Skeletal muscle tissue (tissue), 4 donors: Measurements from ENCODE around the gene DOLK. TPM values are rescaled to one million over a fixed set of nuclear protein-coding genes. Genes with fewer than 3 reads are reported as not detected.
"Not testable (repeated sequence)": the region's sequence is repeated elsewhere in the genome, so short reads cannot be mapped to it uniquely, and the experiment has no call there.

Source experiments
- H3K27ac ChIP-seq: one replicate; pipeline ENCODE4 v1.7.0; 2013; ENCODE audit warnings: mild to moderate bottlenecking, low read depth, low read length, inconsistent platforms
- H3K27me3 ChIP-seq, 3 donors: one replicate each; pipeline ENCODE4 v1.7.0; 2013; ENCODE audit warnings: low read length in 3 of 3; ENCODE audit not compliant: control insufficient read depth in 3 of 3, insufficient read depth in 3 of 3
- H3K36me3 ChIP-seq, 3 donors: one replicate each; pipeline ENCODE4 v1.7.0; 2013; ENCODE audit warnings: low read length in 3 of 3; ENCODE audit not compliant: control insufficient read depth in 3 of 3, insufficient read depth in 3 of 3
- H3K4me1 ChIP-seq, 3 donors: one replicate each; pipeline ENCODE4 v1.7.0; 2013; ENCODE audit warnings: low read length in 3 of 3, mild to moderate bottlenecking in 3 of 3; ENCODE audit not compliant: control insufficient read depth in 3 of 3, insufficient read depth in 3 of 3
- H3K4me3 ChIP-seq, 3 donors: one replicate each; pipeline ENCODE4 v1.7.0; 2013; ENCODE audit warnings: low read length in 3 of 3
- H3K9ac ChIP-seq, 3 donors: one replicate each; pipeline ENCODE4 v1.7.0; 2013; ENCODE audit warnings: low read length in 3 of 3, mild to moderate bottlenecking in 3 of 3, moderate library complexity in 2 of 3, low read depth in 1 of 3
- H3K9me3 ChIP-seq, 3 donors: one replicate each; pipeline ENCODE4 v1.7.0; 2013; ENCODE audit warnings: low read length in 3 of 3; ENCODE audit not compliant: control insufficient read depth in 3 of 3
- total RNA-seq: library from RNA; depleted of rRNA; stranded (reverse); fragments of >200 nt; gene quantifications from one replicate; pipeline ENCODE4 v1.2.3, GENCODE V29; 2014
- donor health status: Osteomylitis.

Gene DOLK
- 11.5 TPM for total RNA-seq

DNA sequence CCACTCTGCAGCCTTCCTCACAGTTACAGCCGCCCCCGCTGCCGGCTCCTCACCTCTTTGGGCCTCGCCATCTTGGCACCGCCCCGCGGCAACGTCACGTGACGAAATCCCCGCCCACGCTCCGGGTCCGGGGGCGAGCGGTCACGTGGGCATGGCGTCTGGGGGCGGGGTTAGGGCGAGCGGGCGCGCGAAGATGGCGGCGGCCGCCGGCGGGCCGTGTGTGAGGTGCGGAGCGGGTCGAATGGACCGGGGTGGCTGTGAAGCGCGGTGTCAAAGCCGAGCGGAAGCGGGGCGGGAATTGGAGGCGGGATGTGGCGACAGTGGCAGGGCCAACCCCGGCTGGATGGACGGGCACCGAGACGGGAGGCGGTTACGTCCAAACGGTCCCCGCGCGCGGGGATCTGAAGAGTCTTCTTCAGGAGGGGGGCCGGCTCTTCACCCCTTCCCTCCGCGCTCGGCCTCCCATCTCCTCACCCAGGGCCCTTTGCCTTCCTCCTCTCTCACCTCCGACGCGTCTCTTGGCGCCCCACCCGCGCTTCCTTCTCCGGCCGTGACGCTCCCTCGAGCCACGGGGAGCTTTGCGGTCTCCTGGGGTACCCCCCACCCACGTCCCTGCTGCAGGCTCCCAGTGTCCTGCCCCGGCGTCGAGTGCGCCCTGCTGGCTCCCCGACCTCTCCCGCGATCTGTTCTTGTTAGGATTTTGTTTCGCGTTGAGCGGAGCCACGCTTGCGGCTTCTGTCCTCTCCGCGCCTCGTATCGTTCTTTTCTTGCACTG is at the start of gene DOLK, which contains the start of gene NUP188:
TSS of gene DOLK (minus strand) at position 77 of the 775 bp plus-strand sequence. CDS start 300 bp downstream, outside the sequence.
TSS of gene NUP188 (plus strand) at position 173 of the 775 bp plus-strand sequence. CDS start at position 194, 21 bp downstream.
- Histone ChIP-seq H3K9ac (peak within 1 kb of the TSS; percentile 87 to 95 (median 94)), H3K27ac (peak within 1 kb of the TSS; percentile 89), H3K4me3 (peak within 1 kb of the TSS; percentile 88 to 97 (median 94)), H3K4me1 (peaks cover 14 to 33% (median 22%) of the 10 kb centered on the region in 3 donors), H3K36me3 (peaks cover 9 to 11% (median 11%) of the 10 kb centered on the region in 3 donors), H3K9me3 (no peaks in the 10 kb centered on the region), H3K27me3 (no peaks in the 10 kb centered on the region)

DNA sequence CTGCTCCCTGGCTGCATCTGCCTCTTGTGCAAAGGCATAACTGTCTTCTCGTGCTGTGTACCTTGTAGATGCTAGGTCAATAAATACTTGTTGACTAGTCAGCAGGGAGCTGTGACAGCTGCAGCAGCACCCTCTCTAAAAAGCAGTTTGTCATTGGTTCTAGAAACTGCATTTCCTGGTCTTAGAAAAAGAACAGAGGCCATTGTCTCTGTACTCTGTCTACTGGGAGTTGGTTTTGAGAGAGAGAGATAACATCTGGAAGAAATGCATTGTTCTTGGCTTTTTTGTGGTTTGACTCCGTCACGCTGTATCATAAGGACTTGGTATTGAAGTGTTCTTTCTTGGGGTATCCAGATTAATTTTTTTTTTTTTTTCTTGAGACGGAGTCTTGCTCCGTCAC is 48.4 kb upstream of the DOLK start:
- Histone ChIP-seq H3K36me3 (peaks cover 57 to 68% (median 64%) of the 10 kb centered on the region in 3 donors), H3K4me1 (no peaks in the 10 kb centered on the region), H3K4me3 (no peak overlapping the region), H3K9ac (no peak overlapping the region), H3K27me3 (no peaks in the 10 kb centered on the region), H3K27ac (no peak overlapping the region), H3K9me3 (no peaks in the 10 kb centered on the region)

DNA sequence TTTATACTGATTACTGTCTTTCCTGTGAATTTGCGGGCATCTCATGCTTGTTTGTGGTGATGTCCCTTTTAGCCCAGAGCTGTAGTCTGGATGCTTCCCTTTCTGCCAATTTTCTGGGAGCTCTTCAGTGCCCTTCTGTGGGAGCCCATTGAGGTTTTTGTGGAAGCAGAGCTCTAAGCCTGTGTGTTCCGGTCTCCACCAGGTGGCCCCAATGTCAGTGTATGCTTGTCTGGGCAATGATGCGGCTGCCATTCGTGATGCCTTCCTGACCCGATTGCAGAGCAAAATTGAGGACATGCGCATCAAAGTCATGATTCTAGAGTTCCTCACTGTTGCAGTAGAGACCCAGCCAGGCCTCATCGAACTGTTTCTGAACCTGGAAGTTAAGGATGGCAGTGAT is 45.6 kb upstream of the DOLK start:
- H3K4me3 ChIP-seq = no peak overlapping the region
- peaks cover 41 to 59% (median 52%) of the 10 kb centered on the region in 3 donors for H3K36me3 ChIP-seq
- H3K4me1 ChIP-seq = peaks cover 2 to 5% (median 2%) of the 10 kb centered on the region in 3 donors
- H3K27ac ChIP-seq = no peak overlapping the region
- no peaks in the 10 kb centered on the region for H3K27me3 ChIP-seq
- no peak overlapping the region for H3K9ac ChIP-seq
- no peaks in the 10 kb centered on the region for H3K9me3 ChIP-seq

DNA sequence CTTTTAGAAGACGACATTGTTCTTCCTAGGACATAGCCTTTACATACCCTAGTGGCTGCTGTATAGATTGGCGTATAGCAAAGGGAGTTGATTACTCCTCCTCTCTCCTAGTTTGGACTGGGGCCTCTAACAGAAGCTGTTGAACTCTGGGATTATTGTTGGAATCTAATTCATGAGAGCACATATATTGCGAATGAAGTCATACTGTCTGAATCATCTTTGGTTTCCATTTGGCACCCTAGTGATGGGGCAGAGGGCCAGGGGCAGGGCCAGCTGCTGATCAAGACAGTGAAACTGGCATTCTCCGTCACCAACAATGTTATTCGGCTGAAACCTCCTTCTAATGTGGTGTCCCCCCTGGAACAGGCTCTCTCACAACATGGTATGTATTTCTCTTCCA is 40.4 kb upstream of the DOLK start:
- peak overlapping the region in 2 of 3 donors; percentile 8 to 12 for H3K4me3 ChIP-seq
- peaks cover 10 to 18% (median 11%) of the 10 kb centered on the region in 3 donors for H3K4me1 ChIP-seq
- H3K27ac ChIP-seq = peak overlapping the region; percentile 90
- H3K9ac ChIP-seq = peak overlapping the region in 1 of 3 donors; percentile 63
- H3K36me3 ChIP-seq = peaks cover 20 to 47% (median 47%) of the 10 kb centered on the region in 3 donors
- H3K27me3 ChIP-seq = no peaks in the 10 kb centered on the region
- no peaks in the 10 kb centered on the region for H3K9me3 ChIP-seq

DNA sequence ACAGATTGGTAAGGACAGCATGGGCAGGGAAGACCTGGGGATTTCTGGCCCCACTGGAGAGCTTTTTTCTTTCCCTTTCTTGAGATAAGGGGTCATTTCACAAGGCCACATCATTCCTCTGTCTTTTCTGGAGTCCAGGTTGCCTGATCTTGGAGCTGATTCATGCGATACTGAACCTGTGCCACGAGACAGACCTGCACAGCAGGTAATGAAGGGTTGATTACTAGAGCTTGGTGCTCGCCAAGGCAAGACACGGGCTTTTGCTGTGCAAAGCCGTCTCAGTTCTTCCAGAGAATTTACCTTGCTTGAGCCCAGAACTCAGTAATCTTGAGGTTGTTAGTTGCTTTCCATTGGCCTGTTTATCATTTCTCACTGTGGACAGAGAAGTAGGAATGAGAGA is 39.3 kb upstream of the DOLK start:
- H3K27ac ChIP-seq = no peak overlapping the region
- H3K9me3 ChIP-seq = no peaks in the 10 kb centered on the region
- no peak overlapping the region for H3K4me3 ChIP-seq
- H3K9ac ChIP-seq = no peak overlapping the region
- H3K4me1 ChIP-seq = peaks cover 10 to 18% (median 11%) of the 10 kb centered on the region in 3 donors
- no peaks in the 10 kb centered on the region for H3K27me3 ChIP-seq
- H3K36me3 ChIP-seq = peaks cover 25 to 50% (median 47%) of the 10 kb centered on the region in 3 donors

DNA sequence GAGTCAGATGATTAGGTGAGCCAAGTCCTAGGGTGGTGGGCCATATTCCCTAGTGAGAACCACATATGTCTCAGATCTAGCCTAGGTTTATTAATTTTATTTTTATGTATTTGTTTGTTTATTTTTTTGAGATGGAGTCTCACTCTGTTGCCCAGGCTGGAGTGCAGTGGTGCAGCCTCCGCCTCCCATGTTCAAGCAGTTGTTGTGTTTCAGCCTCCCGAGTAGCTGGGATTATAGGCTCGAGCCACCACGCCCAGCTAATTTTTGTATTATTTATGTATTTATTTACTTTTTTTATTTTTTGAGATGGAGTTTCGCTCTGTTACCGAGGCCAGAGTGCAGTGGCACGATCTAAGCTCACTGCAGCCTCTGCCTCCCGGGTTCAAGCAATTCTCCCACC is 36.1 kb upstream of the DOLK start:
- Histone ChIP-seq H3K36me3 (peaks cover 31 to 64% (median 62%) of the 10 kb centered on the region in 3 donors), H3K4me1 (peaks cover 10 to 18% (median 11%) of the 10 kb centered on the region in 3 donors), H3K4me3 (no peak overlapping the region), H3K9me3 (no peaks in the 10 kb centered on the region), H3K9ac (no peak overlapping the region), H3K27me3 (no peaks in the 10 kb centered on the region), H3K27ac (no peak overlapping the region)

DNA sequence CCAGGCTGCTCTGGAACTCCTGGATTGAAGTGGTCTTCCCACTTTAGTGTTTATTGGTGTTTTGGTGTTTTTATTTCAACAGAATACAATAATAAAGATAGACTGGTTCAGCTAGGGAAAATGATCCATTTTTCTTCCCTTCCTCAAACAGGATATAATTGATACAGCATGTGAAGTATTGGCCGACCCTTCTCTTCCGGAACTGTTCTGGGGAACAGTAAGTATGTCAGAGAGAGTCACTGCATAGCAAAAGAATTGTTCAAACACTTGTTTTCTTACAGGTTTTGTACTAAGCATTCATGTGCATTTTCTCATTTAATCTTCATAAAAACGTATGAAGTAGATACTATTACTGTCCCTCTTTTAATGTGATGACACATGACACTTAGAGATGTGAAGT is 31.7 kb upstream of the DOLK start:
- no peaks in the 10 kb centered on the region for H3K4me1 ChIP-seq
- peaks cover 30 to 58% (median 48%) of the 10 kb centered on the region in 3 donors for H3K36me3 ChIP-seq
- no peak overlapping the region for H3K27ac ChIP-seq
- H3K4me3 ChIP-seq = no peak overlapping the region
- H3K27me3 ChIP-seq = no peaks in the 10 kb centered on the region
- H3K9ac ChIP-seq = no peak overlapping the region
- no peaks in the 10 kb centered on the region for H3K9me3 ChIP-seq

DNA sequence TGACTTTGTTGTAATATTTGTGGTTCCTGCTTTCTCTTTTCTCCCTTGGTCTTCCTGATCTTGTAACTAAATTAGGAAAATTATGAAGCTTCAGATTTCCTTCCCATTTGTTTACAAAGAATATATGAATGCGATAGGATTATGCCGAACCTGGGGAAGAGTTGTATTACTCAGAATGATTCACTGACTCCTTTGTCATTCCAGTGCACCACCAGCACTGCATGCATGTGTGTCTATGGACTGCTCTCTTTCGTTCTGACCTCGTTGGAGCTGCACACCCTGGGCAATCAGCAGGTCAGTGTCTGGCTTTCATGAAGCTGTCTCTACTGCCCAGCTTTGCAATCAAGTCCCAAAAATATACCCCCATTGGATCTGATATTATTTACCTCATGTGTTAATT is 25.6 kb upstream of the DOLK start:
- H3K4me1 ChIP-seq = no peaks in the 10 kb centered on the region
- H3K9me3 ChIP-seq = no peaks in the 10 kb centered on the region
- H3K27ac ChIP-seq = no peak overlapping the region
- H3K27me3 ChIP-seq = no peaks in the 10 kb centered on the region
- no peak overlapping the region for H3K9ac ChIP-seq
- H3K4me3 ChIP-seq = no peak overlapping the region
- peaks cover 34 to 68% (median 59%) of the 10 kb centered on the region in 3 donors for H3K36me3 ChIP-seq

DNA sequence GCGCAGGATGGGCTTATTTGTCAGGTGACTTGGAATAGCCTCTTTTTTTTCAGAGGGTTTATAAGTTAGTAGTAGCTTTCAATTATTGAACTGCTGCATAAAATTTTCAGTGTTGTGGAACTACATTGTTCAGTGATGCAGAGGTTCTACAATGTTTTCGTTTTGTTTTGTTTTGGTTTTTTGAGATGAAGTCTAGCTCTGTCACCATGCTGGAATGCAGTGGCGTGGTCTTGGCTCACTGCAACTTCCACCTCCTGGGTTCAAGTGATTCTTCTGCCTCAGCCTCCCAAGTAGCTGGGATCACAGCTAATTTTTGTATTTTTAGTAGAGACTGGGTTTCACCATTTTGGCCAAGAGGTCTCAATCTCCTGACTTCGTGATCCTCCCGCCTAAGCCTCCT is 22.1 kb upstream of the DOLK start:
- no peaks in the 10 kb centered on the region for H3K9me3 ChIP-seq
- H3K9ac ChIP-seq = no peak overlapping the region
- no peaks in the 10 kb centered on the region for H3K4me1 ChIP-seq
- peaks cover 24 to 53% (median 50%) of the 10 kb centered on the region in 3 donors for H3K36me3 ChIP-seq
- H3K27ac ChIP-seq = no peak overlapping the region
- H3K27me3 ChIP-seq = no peaks in the 10 kb centered on the region
- no peak overlapping the region for H3K4me3 ChIP-seq

DNA sequence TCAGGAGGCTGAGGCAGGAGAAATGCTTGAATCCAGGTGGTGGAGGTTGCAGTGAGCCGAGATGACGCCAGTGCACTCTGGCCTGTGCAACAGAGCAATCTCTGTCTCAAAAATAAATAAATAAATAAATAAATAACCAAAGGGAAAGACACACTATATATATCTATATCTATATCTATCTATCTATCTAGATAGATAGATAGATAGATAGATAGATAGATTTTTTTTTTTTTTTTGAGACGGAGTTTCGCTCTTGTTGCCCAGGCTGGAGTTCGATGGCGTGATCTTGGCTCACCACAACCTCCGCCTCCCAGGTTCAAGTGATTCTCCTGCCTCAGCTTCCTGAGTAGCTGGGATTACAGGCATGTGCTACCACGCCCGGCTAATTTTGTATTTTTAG is 14.0 kb upstream of the DOLK start:
- H3K27ac ChIP-seq, H3K4me3 ChIP-seq, H3K9me3 ChIP-seq, H3K4me1 ChIP-seq, H3K9ac ChIP-seq, H3K27me3 ChIP-seq: not testable (repeated sequence)
- H3K36me3 ChIP-seq = peaks cover 10 to 37% (median 32%) of the 10 kb centered on the region in 3 donors
